ENCODE results near the gene KBTBD12.

KBTBD12 gene

DNA sequence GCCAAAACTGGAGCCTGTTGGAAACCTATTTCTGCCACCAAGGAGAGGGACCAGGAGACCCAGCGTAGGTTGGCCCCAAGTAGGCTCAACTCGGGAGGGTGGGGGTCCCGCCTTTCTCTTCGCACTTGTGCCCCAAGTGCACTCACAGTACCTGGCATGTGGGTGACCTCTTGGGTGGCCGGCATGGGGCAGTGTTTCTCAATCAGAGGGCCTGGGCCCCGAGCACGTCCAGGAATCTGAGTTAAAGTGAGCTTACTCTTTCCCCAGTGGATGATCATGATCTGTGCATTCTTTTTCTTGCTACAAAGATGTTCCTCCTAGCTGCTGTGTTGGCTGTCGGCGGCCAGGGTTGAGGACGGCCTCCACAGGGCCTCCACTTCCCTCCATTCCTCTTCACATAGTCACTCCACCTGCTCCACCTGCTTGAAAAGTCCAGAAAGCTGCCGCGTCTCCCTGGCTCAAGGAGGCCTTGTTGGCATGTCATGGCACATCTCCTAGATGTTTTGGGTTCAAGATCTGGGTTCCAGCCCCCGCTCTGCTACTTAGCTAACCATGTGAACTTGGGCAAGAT, 70.7 kb downstream of the KBTBD12 start:
- no peak for DNase-seq (ENCODE audit: low spot score)

DNA sequence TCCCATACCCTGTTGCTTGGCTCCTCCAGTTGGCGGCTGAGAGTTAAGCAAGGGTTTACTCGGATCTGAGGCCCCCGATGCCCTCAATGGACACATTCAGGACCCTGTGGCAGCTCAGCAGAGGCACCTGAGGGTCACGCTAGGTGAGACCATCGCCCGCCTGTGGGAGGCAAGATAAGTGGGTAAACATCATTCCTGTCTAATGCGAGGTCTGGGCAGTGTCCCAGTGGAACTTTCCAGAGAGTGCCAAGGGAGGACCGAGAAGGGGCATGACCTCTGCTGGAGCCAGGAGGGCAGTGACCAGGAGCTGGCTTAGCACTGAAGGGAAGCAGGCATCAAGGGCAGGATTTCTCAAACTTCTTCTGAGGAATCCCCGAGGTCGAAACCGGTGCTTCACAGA, 71.8 kb downstream of the KBTBD12 start:
- DNase-seq (ENCODE audit: low spot score) = no peak

DNA sequence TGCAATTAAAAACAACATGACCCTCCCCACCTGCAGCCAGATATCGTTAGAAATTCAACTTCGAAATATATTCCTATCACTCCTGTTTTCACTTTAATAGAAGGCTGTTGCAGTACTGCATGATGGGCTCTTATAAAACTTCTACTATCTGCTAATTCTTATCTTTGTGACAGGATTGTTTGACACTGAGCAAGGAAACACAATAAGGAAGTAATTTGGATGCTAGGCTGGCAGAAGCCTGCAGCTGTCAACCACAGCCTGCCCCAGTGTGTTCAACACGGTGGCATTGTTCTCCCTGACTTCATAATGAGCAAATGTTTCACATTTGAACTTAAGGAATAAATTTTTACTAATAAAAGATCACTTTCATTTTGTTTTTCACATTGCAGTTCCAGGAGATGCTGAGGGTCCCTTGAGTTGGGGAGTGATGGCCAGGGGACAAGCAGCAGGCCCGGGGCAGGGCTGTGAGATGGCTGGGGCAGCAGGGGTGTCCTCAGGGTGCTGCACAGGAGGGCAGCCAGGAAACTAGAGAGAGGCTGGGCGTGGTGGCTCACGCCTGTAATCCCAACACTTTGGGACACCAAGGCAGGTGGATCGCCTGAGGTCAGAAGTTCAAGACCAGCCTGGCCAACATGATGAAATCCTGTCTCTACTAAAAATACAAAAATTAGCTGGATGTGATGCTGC, 72.4 kb downstream of the KBTBD12 start:
- DNase-seq (ENCODE audit: low spot score) = no peak

DNA sequence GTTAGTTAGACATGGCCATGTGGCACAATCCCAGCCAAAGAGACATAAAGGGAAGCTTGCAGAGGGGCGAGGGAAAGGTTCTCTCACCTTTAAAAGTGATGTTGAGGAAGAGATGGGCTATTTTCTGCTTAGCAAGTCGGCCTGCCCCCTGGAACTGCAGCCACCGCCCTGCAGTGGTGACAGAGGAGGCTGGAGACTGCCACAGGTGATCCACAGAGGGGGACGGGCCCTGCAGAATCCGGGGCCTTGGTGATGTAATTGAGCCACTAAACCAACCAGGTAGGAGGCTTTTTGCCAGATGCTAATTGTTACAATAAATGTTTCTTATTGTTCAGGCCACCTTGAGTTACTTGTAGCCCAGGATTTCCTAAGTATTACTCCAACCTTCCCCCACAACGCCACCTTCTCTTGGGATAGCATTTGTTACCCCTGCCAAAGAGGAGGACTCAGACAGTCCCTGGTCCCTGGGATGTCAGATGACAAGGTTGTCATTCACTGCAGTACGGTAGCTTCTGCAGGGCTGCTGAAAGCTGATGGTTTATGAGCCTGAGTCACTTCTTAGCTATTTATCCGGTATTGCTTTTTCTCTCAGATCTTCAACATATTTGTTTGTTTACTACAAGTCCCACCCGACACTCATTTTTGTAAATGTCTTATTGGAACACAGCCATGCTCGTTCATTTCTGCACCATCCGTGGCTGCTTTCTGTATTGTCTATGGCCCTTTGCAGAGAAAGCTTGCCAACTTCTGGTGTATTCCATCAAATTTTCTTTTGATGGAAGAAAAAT, 73.9 kb downstream of the KBTBD12 start:
- no peak for DNase-seq (ENCODE audit: low spot score)

DNA sequence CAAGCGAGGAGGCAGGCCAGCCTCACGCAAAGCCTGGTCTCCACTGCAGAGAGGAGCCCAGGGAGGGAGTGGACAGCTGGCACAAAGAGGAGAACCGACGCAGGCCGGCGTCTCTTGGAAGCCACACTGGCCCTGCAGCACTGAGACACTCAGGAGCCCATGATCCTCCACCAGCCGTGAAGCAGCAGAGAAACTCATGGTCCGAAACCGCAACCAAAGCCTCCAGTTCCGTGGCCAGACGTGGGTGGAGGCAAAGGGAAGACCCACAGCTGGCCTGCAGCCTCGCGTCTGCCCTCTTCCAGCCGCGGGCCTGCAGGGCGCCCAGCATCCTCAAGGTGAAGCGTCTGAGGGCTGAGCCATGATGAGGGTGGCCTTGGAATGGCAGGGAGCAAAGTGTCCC, 75.0 kb downstream of the KBTBD12 start:
- no peak for DNase-seq (ENCODE audit: low spot score)

DNA sequence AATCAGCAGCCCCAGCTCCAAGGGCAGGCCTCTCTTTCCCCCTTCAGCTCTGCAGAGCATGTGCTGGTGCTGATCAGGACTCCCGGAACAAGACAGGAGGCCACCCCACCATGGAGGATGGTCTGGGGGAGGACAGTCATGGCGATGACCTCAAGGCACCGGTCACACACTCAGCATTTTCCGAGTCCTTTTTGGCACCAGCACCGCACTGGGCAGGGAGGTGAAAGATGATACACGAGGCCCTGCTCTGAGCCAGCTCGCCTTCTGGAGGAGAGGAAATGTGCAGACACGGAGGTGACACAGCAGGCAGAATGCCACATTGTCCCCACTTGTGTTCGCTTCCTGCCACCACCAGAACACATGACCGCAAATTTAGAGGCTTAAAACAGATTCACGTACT, 75.4 kb downstream of the KBTBD12 start:
- DNase-seq (ENCODE audit: low spot score) = no peak

DNA sequence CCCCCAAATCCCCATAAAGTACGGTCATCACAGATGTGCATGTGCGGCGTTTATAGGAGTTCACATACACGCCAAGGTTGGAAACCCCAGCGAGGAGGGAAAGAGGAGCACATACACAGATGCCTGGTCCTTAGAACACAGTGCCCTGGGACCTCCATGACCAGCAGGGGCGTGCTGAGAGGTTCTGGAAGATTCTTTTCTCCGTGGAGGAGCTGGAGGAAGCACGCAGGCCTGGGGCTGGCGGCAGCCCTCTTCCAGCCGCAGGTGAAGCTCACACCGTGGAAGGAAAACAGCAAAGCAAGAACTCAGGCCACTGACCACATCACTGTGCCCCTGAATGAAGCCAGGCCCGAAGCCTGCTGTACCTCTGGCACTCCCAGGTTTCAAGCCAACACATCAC, 76.2 kb downstream of the KBTBD12 start:
- DNase-seq (ENCODE audit: low spot score) = no peak

DNA sequence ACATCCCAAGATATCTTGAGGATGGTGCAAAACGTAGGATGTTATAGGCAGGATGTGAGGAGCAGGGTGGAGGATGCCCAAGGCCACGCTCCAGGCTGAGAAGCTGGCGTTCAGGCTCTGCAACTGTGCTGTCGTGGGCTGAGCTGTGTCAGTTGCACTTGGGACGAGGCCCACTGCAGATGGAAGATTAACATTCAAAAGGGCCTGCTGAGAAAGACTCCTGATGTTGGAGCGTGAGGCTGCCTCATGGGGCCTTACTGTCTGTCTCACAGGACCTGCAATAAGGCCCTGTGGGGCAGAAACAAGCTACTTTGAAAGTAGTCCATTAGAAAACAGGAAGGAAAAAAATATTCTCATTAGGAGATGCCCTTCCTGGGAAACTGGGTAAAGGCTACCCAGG, 76.6 kb downstream of the KBTBD12 start:
- DNase-seq (ENCODE audit: low spot score) = no peak

DNA sequence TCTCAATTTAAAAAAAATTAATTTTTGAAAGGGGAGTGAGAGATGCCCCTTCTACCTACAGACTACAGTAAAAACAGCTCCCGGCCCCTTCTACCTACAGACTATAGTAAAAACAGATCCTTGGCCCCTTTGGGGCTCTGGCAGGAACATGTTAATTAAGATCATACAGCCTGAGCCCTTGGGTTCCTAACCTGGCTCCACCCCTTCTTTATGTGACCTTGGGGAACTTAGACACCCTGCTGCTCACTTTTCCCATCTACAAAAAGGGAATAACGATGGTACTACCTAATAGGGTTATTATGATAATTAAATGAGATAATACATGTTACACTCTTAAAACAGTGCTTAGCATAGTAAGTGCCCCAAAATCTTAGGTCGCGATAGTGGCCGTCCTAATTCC, 77.1 kb downstream of the KBTBD12 start:
- DNase-seq (ENCODE audit: low spot score) = no peak

DNA sequence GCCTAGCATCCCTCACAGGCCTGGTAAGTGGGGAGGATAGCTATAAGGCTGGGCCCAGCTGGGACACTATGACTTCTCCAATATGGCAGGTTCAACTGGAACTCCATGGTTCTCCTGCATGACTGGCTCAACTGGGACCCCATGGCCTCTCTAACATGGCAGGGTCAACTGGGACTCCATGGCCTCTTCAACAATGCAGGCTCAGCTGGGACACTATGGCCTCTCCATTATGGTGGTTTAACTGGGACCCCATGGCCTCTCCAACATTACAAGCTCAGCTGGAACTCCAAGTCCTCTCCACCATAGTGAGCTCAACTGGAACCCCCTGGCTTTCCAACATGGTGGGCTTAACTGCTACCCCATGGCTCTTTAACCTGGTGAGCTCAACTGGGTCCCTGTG, 79.0 kb downstream of the KBTBD12 start:
- DNase-seq (ENCODE audit: low spot score) = no peak

DNA sequence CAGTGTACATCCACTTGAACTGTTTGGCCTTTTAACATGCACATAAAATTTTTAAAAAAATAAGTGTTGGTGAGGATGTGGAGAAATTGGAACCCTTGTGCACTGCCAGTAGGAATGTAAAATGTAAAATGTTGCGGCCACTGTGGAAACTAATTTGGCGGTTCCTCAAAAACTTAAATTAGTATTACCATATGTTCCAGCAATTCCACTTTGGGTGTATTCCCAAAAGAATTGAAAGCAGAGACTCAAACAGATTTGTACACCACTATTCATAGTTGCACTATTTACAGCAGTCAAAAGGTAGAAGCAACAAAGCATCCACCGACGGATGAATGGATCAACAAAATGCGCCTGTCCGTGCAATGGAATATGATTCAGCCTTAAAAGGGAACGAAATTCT, 82.0 kb downstream of the KBTBD12 start:
- no peak for DNase-seq (ENCODE audit: low spot score)

DNA sequence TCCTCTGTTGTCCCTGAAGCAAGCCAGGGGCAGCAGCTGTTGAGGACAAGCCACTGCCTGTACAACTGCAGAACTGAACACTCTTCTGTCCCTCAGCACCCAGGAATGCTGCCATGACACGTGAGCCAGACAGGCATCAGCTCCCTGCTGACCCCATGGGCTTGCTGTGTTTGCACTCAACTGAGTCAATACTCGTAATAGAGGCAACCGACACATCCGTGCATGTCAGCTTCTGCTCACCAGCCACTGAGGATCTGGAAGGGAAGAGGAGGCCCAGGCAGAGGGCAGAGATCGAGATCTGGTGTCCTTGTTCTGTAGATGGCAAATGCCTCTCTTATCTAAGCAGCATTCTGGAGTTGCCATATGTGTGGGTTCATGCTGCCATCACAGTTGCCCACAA, 82.9 kb downstream of the KBTBD12 start:
- DNase-seq (ENCODE audit: low spot score) = no peak

DNA sequence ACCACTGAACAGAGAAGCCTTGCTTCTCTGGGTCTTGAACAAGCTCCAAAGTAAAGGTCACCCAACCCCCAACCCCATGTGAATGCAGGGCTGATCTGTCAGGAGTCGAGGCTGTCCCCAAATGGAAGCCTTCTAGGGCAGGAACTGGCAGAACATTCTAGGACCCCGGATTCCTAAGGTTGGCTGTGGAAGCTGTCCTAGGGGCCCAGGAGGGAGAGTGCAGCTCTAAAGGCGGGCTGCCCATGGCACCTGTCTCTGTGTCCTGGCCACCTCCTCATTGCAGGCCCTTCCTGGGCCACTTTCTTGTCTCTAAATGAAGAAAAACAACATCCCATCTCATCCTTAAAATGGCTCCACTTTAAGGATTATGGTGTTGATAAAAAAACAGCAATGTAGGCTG, 83.6 kb downstream of the KBTBD12 start:
- no peak for DNase-seq (ENCODE audit: low spot score)

DNA sequence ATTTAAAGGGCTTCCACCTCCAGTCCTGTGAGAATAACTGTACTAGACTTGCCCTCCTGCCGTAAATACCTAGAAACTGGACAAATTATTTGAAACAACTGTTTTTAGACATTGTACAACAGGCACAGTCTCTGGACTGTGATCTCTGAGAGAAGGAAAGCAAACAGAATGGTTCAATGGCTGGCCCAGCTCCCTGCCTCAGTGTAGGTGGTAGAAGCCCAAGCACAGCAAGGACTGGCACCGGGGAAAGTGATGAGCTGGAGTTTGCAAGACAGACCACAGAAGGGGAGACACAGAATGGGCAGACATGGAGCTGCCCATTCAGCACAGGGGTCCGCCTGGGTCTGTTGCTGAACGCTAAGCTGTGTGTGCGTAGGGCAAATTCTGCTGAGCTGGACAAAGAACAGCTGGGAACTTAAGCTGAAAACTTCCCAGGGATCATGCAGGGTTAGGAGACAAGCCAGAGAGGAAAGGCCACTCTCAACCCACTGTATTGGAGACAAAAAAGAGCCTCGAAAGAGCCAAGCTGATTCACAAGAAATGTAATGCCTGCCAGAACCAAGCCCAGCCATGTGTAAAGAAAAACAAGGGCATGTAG, 84.6 kb downstream of the KBTBD12 start:
- DNase-seq (ENCODE audit: low spot score) = no peak

DNA sequence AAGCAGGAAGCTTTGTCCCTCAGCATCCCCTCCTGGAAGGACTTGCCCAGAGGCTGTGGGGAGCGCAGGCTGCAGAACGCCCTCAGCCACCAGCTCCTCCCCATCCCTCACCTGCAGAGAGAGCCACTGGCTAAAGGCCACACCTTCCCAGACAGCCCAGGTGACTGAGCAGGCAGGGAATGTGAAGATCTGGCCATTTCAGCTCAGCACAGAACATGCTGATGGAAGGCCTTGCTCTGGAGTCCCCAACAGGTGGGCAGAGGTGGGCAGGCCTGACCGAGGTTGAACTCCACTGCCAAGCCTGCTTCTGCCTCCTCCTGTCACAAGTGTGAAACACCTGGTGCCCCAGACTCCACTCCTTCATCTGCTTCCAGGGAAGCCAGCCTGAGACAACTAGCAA, 86.5 kb downstream of the KBTBD12 start:
- no peak for DNase-seq (ENCODE audit: low spot score)

DNA sequence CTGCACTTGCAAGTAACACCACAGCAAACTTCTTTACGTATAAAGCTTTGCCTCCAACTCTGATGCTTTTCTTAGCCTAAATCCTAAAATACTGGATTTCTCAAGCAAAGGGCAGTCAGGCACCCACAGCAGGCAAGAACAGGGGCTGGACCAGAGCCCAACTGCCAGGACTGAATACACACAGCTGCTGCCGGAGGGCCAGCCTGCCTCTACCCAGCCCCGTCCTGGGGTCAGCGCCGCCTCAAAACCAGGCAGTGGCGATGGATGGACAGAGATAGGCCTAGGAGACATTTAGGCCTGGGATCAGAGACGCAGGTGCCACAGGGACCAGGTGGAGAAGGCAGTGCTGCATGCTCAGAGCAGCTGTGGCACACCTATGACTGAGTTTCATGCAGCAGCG, 89.6 kb downstream of the KBTBD12 start:
- no peak for DNase-seq (ENCODE audit: low spot score)

DNA sequence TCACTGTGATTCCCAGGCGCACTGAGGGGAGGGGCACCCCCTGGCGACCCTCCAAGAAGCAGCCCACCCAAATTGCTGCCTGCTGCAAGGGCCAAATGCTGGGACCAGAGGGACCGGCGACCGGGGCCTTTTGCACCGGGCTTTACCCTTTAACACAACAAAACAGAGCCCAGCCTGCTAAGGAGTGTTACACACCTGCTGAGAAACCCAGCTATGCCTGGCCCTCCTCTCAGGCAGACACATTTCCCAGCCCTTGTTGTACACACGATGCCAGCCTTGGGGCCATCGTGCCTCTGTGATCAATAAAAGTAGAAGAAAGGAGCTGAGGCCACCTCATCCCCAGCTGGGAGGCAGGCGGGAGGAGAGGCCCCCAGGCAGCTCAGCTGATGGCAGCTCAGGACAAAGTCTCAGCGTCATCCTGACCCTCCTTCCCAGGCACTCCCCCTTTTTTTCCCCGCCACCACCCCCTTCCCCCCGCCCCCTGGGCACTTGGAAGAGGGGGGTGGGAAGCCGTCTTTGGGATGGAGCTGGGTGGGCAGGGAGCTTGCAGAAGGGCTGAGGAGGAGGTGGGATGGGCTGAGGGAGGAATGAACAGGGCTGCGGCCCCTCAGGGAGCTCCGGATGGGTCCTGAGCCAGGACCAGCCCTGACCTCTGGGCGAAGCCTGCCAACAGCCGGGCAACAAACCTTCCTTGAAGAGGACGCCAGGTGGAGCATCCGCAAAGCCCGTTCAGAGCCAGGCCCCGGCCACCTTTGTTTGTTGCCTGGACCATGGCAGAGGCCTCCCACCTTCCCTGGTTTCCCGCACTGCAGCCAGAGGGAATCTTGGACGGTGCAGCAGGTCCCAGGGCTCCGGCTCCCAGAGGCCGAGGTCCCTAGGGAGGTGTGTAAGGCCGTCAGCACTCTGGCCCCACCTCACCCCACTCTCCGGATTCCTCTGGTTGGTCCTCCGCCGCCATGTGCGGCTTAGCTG, 91.3 kb downstream of the KBTBD12 start:
- DNase-seq (ENCODE audit: low spot score) = no peak

DNA sequence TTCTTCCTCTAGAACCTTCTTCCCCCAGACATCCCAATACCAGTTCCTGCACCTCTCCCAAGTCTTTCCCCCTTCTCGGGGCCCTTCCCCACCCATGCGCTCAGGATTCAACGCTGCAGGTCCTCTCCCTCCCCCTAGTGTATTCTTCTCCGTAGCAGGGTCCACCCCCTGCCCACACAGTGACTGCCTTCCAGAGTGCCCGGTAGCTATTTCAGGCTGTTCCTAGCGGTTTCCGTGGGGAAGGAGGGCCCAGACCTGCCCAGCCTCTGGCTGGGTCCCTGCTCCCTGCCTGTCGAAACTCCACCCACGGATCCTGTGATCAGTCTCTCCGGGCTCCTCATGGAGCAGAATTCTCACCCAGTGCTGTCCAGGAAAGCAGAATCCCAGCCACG, 92.0 kb downstream of the KBTBD12 start:
- no peak for DNase-seq (ENCODE audit: low spot score)

DNA sequence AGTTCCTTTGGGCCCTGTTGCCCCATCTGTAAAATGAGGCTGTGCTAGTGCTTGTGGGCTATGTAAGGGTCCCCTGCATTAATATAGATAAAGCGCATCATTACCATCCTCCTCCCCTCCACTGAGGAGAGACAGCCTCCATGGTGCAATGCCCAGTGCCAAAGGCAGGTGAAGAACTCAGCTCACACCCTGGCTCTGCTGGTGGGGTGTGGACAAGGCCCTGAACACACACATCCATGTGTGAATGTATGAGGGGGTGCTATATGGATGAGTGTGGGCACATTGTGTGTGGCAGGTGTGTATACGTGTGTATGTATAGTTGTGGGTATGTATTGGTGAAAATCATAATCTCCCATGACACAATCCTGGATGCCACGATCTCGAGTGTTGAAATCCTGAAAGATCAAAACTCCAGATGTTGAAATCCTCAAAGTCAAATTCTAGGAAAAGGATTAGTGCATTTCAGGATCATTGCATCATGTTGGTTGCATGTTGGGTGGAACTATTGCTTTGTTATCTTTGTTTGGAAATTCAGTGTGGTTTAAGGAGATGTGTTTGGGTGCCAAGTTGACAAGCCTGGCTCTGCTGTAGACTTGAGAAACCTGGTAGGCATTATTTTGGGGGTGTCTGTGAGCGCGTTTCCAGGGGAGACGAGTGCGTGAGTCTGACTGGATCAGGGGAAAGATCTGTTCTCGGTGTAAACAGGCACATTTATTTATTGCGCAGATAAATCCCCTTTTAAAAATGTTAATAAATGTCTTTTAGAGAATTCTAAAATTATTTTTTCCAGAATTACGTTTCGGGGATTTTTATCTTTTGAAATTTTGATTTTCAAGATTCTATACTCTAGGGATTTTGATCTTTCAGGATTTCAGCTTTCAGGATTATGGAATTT, 95.2 kb downstream of the KBTBD12 start:
- no peak for DNase-seq (ENCODE audit: low spot score)

DNA sequence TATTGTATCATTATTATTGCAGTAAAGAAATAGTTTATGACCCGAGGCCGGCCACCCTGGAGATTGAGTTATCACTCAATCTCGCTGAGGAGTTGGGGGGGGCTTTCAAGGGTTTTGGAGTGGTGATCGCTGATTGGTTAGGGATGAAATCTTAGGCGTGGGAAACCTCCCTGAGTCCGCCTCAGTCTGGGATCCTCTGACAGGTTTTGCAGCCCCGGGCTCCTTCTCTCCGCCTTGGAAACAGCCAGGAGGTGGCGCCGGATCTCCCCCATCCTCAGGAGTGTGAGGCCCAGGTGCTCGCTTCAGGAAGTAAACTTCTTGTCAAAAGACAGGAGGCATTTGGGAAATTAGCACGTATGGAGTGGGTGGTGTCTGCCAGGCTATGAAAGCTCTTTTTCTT, 96.1 kb downstream of the KBTBD12 start:
- no peak for DNase-seq (ENCODE audit: low spot score)

DNA sequence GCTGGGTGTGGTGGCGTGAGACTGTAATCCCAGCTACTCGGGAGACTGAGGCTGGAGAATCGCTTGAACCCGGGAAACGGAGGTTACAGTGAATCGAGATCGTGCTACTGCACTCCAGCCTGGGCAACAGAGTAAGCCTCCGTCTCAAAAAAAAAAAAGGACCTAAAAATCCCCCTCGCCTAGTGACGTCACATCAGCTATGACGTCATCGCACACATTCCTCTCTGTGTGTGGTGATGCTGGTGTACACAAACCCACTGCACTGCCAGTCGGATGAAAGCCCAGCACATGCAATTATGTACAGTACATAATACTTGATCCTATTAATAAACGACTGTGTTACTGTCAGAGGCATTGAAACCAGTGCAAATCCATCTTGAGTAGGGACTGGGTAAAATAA, 97.0 kb downstream of the KBTBD12 start:
- DNase-seq (ENCODE audit: low spot score) = no peak

Data from AG08396 (cell line).